Karpas-422 (cell line): ENCODE measurements around the gene DUOXA1. TPM values are rescaled to one million over a fixed set of nuclear protein-coding genes. Genes with fewer than 3 reads are reported as not detected.
A peak's percentile ranks its signal among the peaks of the same experiment; 100 is the strongest.

Source experiments
- DNase-seq: peaks from one replicate; pipeline ENCODE4 v3.0.0-alpha.2; 2015
- H2AFZ ChIP-seq: fragments of 200-600 bp; sonication (generic); 2 replicates; pipeline ENCODE4 v1.6.1; 2014; ENCODE audit warnings: antibody characterized with exemption, low read length, mixed read lengths
- H3K27ac ChIP-seq: fragments of 200-600 bp; sonication (generic); 2 replicates; pipeline ENCODE4 v1.5.1; 2014; ENCODE audit warnings: mild to moderate bottlenecking, low read length, moderate library complexity
- H3K27me3 ChIP-seq: fragments of 200-600 bp; sonication (generic); 2 replicates; pipeline ENCODE4 v1.6.1; 2014; ENCODE audit warnings: low read length, mixed read lengths
- H3K36me3 ChIP-seq: fragments of 200-600 bp; sonication (generic); 2 replicates; pipeline ENCODE4 v1.6.1; 2014; ENCODE audit warnings: low read length, mixed read lengths; ENCODE audit not compliant: insufficient read depth
- H3K4me1 ChIP-seq: fragments of 200-600 bp; sonication (generic); 2 replicates; pipeline ENCODE4 v1.6.1; 2014; ENCODE audit warnings: mild to moderate bottlenecking, low read length, mixed read lengths
- H3K4me2 ChIP-seq: fragments of 200-600 bp; sonication (generic); 2 replicates; pipeline ENCODE4 v1.6.1; 2014; ENCODE audit warnings: low read length, low read depth, mild to moderate bottlenecking; ENCODE audit not compliant: poor library complexity, severe bottlenecking
- H3K4me3 ChIP-seq: fragments of 200-600 bp; sonication (generic); 2 replicates; pipeline ENCODE4 v1.5.1; 2014; ENCODE audit warnings: mild to moderate bottlenecking, antibody characterized with exemption, low read length, mixed read lengths
- H3K79me2 ChIP-seq: fragments of 200-600 bp; sonication (generic); 2 replicates; pipeline ENCODE4 v1.6.1; 2014; ENCODE audit warnings: mild to moderate bottlenecking, low read length, mixed read lengths
- H3K9ac ChIP-seq: fragments of 200-600 bp; sonication (generic); 2 replicates; pipeline ENCODE4 v1.6.0; 2014; ENCODE audit warnings: low read length
- H3K9me2 ChIP-seq: fragments of 200-600 bp; sonication (generic), shearing (Covaris generic); replicated peaks from 2 replicates; pipeline ENCODE4 v1.6.0; 2014; ENCODE audit warnings: mild to moderate bottlenecking, low read length, moderate library complexity; ENCODE audit not compliant: insufficient read depth
- H3K9me3 ChIP-seq: fragments of 300-700, 200-600 bp; sonication (generic); 2 replicates; pipeline ENCODE4 v1.6.1; 2014; ENCODE audit warnings: low read length, mixed read lengths
- H4K20me1 ChIP-seq: fragments of 200-600 bp; sonication (generic); 2 replicates; pipeline ENCODE4 v1.6.1; 2014; ENCODE audit warnings: mild to moderate bottlenecking, antibody characterized with exemption, low read length, low read depth; ENCODE audit not compliant: insufficient read depth
- total RNA-seq: library from RNA; depleted of rRNA; stranded (reverse); fragments of >200 nt; shearing (Covaris generic); gene quantifications from 2 replicates; pipeline ENCODE4 v1.2.3, GENCODE V29; 2014; ENCODE audit warnings: low replicate concordance

Gene DUOXA1
- total RNA-seq, 1 experiment from 2014 or later: not detected

GRCh38 chr15:45121706-45122417, 7.8 kb downstream of the DUOXA1 start:
- Histone ChIP-seq H3K9ac (no peak overlapping the region), H3K9me2 (no peaks in the 10 kb centered on the region), H3K4me3 (no peak overlapping the region), H3K79me2 (no peaks in the 10 kb centered on the region), H3K27me3 (no peaks in the 10 kb centered on the region), H3K27ac (no peak overlapping the region), H2AFZ (no peak overlapping the region), H3K4me2 (no peak overlapping the region), H3K9me3 (no peaks in the 10 kb centered on the region), H3K36me3 (no peaks in the 10 kb centered on the region), H4K20me1 (no peaks in the 10 kb centered on the region), H3K4me1 (no peaks in the 10 kb centered on the region)
- DNase-seq: no peak

- Histone ChIP-seq H3K4me1 (no peaks in the 10 kb centered on the region), H4K20me1 (no peaks in the 10 kb centered on the region), H2AFZ (no peak overlapping the region), H3K9ac (no peak overlapping the region), H3K9me3 (no peaks in the 10 kb centered on the region), H3K27me3 (no peaks in the 10 kb centered on the region), H3K36me3 (no peaks in the 10 kb centered on the region), H3K4me2 (no peak overlapping the region), H3K27ac (no peak overlapping the region), H3K9me2 (no peaks in the 10 kb centered on the region), H3K79me2 (no peaks in the 10 kb centered on the region), H3K4me3 (no peak overlapping the region)
- DNase-seq: no peak
These were observed 8.7 kb downstream of the DUOXA1 start for GRCh38 chr15:45121020-45121419.

- DNase-seq: no peak
- Histone ChIP-seq H3K4me2 (no peak overlapping the region), H2AFZ (no peak overlapping the region), H3K9ac (no peak overlapping the region), H3K27me3 (no peaks in the 10 kb centered on the region), H3K9me3 (no peaks in the 10 kb centered on the region), H3K4me3 (no peak overlapping the region), H3K36me3 (no peaks in the 10 kb centered on the region), H3K9me2 (no peaks in the 10 kb centered on the region), H3K27ac (no peak overlapping the region), H4K20me1 (no peaks in the 10 kb centered on the region), H3K4me1 (no peaks in the 10 kb centered on the region), H3K79me2 (no peaks in the 10 kb centered on the region)
These were observed 9.4 kb downstream of the DUOXA1 start for GRCh38 chr15:45120081-45120972.

- DNase-seq: no peak
- no peak overlapping the region for H2AFZ ChIP-seq
- H3K4me2 ChIP-seq: no peak overlapping the region
- no peaks in the 10 kb centered on the region for H3K79me2 ChIP-seq
- H3K27ac ChIP-seq: no peak overlapping the region
- H3K4me3 ChIP-seq: no peak overlapping the region
- no peaks in the 10 kb centered on the region for H3K27me3 ChIP-seq
- H3K36me3 ChIP-seq: no peaks in the 10 kb centered on the region
- no peak overlapping the region for H3K9ac ChIP-seq
- no peaks in the 10 kb centered on the region for H3K9me3 ChIP-seq
- H3K4me1 ChIP-seq: peaks cover 7% of the 10 kb centered on the region
- H3K9me2 ChIP-seq: no peaks in the 10 kb centered on the region
- no peaks in the 10 kb centered on the region for H4K20me1 ChIP-seq
These were observed 10.7 kb downstream of the DUOXA1 start for GRCh38 chr15:45118996-45119395.

- peaks cover 9% of the 10 kb centered on the region for H3K4me1 ChIP-seq
- no peak overlapping the region for H3K9ac ChIP-seq
- H3K27ac ChIP-seq: no peak overlapping the region
- H3K4me2 ChIP-seq: no peak overlapping the region
- H3K9me3 ChIP-seq: no peaks in the 10 kb centered on the region
- no peaks in the 10 kb centered on the region for H3K27me3 ChIP-seq
- no peaks in the 10 kb centered on the region for H4K20me1 ChIP-seq
- DNase-seq: peak; percentile 93
- H3K9me2 ChIP-seq: no peaks in the 10 kb centered on the region
- H3K4me3 ChIP-seq: no peak overlapping the region
- no peaks in the 10 kb centered on the region for H3K79me2 ChIP-seq
- no peak overlapping the region for H2AFZ ChIP-seq
- H3K36me3 ChIP-seq: no peaks in the 10 kb centered on the region
These were observed 11.5 kb downstream of the DUOXA1 start for GRCh38 chr15:45118131-45118588.

- H3K9me2 ChIP-seq: no peaks in the 10 kb centered on the region
- H3K27me3 ChIP-seq: no peaks in the 10 kb centered on the region
- H4K20me1 ChIP-seq: no peaks in the 10 kb centered on the region
- no peak overlapping the region for H3K4me3 ChIP-seq
- H3K4me2 ChIP-seq: no peak overlapping the region
- no peaks in the 10 kb centered on the region for H3K9me3 ChIP-seq
- peaks cover 9% of the 10 kb centered on the region for H3K4me1 ChIP-seq
- H3K27ac ChIP-seq: no peak overlapping the region
- no peak overlapping the region for H3K9ac ChIP-seq
- H3K36me3 ChIP-seq: no peaks in the 10 kb centered on the region
- H2AFZ ChIP-seq: no peak overlapping the region
- DNase-seq: no peak
- no peaks in the 10 kb centered on the region for H3K79me2 ChIP-seq
These were observed 12.2 kb downstream of the DUOXA1 start for GRCh38 chr15:45117308-45118130.

GRCh38 chr15:45116482-45117307, 13.0 kb downstream of the DUOXA1 start:
- H3K9me3 ChIP-seq: no peaks in the 10 kb centered on the region
- H3K27me3 ChIP-seq: no peaks in the 10 kb centered on the region
- peaks cover 9% of the 10 kb centered on the region for H3K4me1 ChIP-seq
- no peak overlapping the region for H3K4me2 ChIP-seq
- H3K9ac ChIP-seq: no peak overlapping the region
- H3K9me2 ChIP-seq: no peaks in the 10 kb centered on the region
- H2AFZ ChIP-seq: no peak overlapping the region
- no peak for DNase-seq
- H3K36me3 ChIP-seq: no peaks in the 10 kb centered on the region
- no peak overlapping the region for H3K4me3 ChIP-seq
- no peaks in the 10 kb centered on the region for H4K20me1 ChIP-seq
- H3K79me2 ChIP-seq: no peaks in the 10 kb centered on the region
- H3K27ac ChIP-seq: no peak overlapping the region
